ENCODE results near the gene ARID4A. TPM values are rescaled to one million over a fixed set of nuclear protein-coding genes. Genes with fewer than 3 reads are reported as not detected.

The ARID4A gene
- polyA plus RNA-seq, 2 of the 4 experiments (the other 2 are of a cell fraction): 9.0 to 15.1 TPM

DNA sequence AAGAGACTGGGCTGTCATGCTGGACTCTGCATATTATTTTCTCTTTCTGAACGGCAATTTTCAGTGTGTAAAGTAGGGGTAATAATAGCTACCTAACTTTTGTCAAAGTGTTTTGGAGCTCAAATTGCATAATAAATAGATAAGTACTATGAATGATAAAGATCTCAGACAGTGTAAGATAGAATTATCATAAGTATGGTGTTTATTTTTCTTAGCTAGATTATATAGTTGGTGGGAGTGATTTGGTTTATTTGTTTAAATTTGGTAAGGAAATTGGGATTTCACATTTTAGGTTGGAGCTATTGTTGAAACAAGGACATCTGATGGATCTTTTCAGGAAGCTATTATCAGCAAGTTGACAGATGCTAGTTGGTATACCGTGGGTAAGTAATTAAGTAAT lies 7.4 kb downstream of the ARID4A start:
- DNase-seq (ENCODE audit: low read depth in 1 of 2, low spot score in 1 of 2): no peak
- no peak for ATAC-seq
- POLR2A ChIA-PET: no interaction called here
- no peak overlapping the region for H3K27ac ChIP-seq
- CTCF ChIA-PET: interaction anchor here (0.6 kb wide), 1 partner anchor 49 kb away, joined by 3 read pairs; no protein-coding TSS in a partner anchor
- WGBS (ENCODE audit: missing lambda C conversion rate): 86% methylated on average over 2 of the region's 2 CpGs
- FAIRE-seq: no peak
- TF ChIP-seq CTCF (IDR thresholded peaks at IDR 0.05) (no peak), MAZ (IDR thresholded peaks at IDR 0.05; ENCODE audit: borderline replicate concordance, low read depth, low read length) (no peak), ZNF302 (CRISPR knock-in tag; IDR thresholded peaks at IDR 0.05) (no peak), FOSB (CRISPR knock-in tag; IDR thresholded peaks at IDR 0.05) (no peak), CBX8 (IDR thresholded peaks at IDR 0.05) (no peak), POLR2AphosphoS2 (conservative IDR thresholded peaks at IDR 0.05; ENCODE audit: low read length) (no peak), PHF8 (IDR thresholded peaks at IDR 0.05; ENCODE audit: borderline replicate concordance, low read depth) (no peak), RCOR1 (IDR thresholded peaks at IDR 0.05; ENCODE audit: low read depth, low read length) (no peak), MAFK (IDR thresholded peaks at IDR 0.05; ENCODE audit: partially characterized antibody) (no peak), RAD21 (conservative IDR thresholded peaks at IDR 0.05 in 1 of 2, IDR thresholded peaks at IDR 0.05 in 1 of 2) (no peak), MYC (IDR thresholded peaks at IDR 0.05; ENCODE audit: borderline replicate concordance, low read length) (no peak), POLR2A (IDR thresholded peaks at IDR 0.05; ENCODE audit: low read length) (no peak), SREBF2 (IDR thresholded peaks at IDR 0.05) (no peak)
- no peak overlapping the region for H3K4me3 ChIP-seq
- no peak overlapping the region for H3K4me2 ChIP-seq
- peaks cover 6% of the 10 kb centered on the region; the same call in 2 of the 3 replicates for H3K4me1 ChIP-seq
- no peaks in the 10 kb centered on the region for H3K9me3 ChIP-seq

DNA sequence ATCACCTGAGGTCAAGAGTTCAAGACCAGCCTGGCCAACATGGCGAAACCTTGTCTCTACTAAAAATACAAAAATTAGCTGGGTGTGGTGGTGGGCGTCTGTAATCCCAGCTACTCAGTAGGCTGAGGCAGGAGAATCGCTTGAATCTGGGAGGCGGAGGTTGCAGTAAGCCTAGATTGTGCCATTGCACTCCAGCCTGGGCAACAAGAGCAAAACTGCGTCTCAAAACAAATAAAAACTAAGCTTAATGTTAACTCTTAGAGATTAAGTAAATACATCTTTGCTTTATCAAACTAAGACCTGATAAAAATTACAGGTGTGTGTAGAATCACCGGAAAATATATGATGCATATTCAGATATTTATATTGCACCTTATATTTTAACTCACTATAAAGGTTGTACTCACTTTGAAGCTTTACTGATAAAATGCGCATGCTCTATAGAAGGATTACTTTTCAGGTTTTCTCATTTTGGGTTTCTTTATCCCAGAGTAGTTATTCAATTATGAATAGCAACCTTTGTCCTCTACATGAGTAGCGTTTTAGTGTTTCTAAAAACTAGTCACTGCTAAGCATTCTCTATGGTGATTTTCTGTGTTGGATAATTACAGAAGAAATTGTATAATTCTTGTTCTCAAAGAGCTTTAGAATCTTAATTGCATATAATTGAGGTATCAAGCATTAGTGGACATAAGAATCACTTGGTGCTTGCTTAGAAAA lies 9.4 kb downstream of the ARID4A start:
- ATAC-seq (no peak), DNase-seq (ENCODE audit: low read depth in 1 of 2, low spot score in 1 of 2) (no peak), FAIRE-seq (no peak)
- Histone ChIP-seq H3K4me3 (no peak overlapping the region), H3K27ac (no peak overlapping the region), H3K9me3 (no peaks in the 10 kb centered on the region), H3K4me2 (no peak overlapping the region), H3K4me1 (no peaks in the 10 kb centered on the region)
- CTCF ChIA-PET: interaction anchor here (0.8 to 1.5 kb wide), 2 partner anchors 10 to 32 kb away, joined by 3 to 4 read pairs; partner anchors contain the start of gene ARID4A
- 83% methylated on average over 8 of the region's 8 CpGs for WGBS (ENCODE audit: missing lambda C conversion rate)
- TF ChIP-seq TFCP2L1 (CRISPR knock-in tag; IDR thresholded peaks at IDR 0.05): no peak
- TF ChIP-seq TP53 (CRISPR knock-in tag; IDR thresholded peaks at IDR 0.05): no peak
- no peak for TF ChIP-seq ZFP36 (IDR thresholded peaks at IDR 0.05; ENCODE audit: borderline replicate concordance, partially characterized antibody)
- TF ChIP-seq, protein P1, sequence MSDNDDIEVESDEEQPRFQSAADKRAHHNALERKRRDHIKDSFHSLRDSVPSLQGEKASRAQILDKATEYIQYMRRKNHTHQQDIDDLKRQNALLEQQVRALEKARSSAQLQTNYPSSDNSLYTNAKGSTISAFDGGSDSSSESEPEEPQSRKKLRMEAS (IDR thresholded peaks at IDR 0.05): no peak
- no peak for TF ChIP-seq HOXB5 (CRISPR knock-in tag; IDR thresholded peaks at IDR 0.05)
- no peak for TF ChIP-seq CBX2 (IDR thresholded peaks at IDR 0.05; ENCODE audit: borderline replicate concordance, low read depth)
- no peak for TF ChIP-seq BHLHE40 (IDR thresholded peaks at IDR 0.05; ENCODE audit: low read depth, low read length)
- TF ChIP-seq CTCF (IDR thresholded peaks at IDR 0.05): no peak
- no peak for TF ChIP-seq RNF2 (IDR thresholded peaks at IDR 0.05; ENCODE audit: borderline replicate concordance, low read depth)
- no peak for TF ChIP-seq RAD21 (conservative IDR thresholded peaks at IDR 0.05 in 1 of 2, IDR thresholded peaks at IDR 0.05 in 1 of 2)
- no peak for TF ChIP-seq ELK1 (IDR thresholded peaks at IDR 0.05; ENCODE audit: low read depth, low read length)
- no peak for TF ChIP-seq POLR2A (IDR thresholded peaks at IDR 0.05; ENCODE audit: low read length)
- no peak for TF ChIP-seq CHD2 (IDR thresholded peaks at IDR 0.05; ENCODE audit: low read length, partially characterized antibody)
- TF ChIP-seq ZC3H11A (IDR thresholded peaks at IDR 0.05): no peak
- no peak for TF ChIP-seq KDM1A (IDR thresholded peaks at IDR 0.05; ENCODE audit: low read depth)
- no peak for TF ChIP-seq HOXB13 (CRISPR knock-in tag; IDR thresholded peaks at IDR 0.05; ENCODE audit: low read depth)
- TF ChIP-seq, protein P2, sequence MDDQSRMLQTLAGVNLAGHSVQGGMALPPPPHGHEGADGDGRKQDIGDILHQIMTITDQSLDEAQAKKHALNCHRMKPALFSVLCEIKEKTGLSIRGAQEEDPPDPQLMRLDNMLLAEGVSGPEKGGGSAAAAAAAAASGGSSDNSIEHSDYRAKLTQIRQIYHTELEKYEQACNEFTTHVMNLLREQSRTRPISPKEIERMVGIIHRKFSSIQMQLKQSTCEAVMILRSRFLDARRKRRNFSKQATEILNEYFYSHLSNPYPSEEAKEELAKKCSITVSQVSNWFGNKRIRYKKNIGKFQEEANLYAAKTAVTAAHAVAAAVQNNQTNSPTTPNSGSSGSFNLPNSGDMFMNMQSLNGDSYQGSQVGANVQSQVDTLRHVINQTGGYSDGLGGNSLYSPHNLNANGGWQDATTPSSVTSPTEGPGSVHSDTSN (IDR thresholded peaks at IDR 0.05): no peak
- POLR2A ChIA-PET: no interaction called here
